Measurements from ENCODE around the gene OSBPL10. TPM values are rescaled to one million over a fixed set of nuclear protein-coding genes. Genes with fewer than 3 reads are reported as not detected.

The OSBPL10 gene
- total RNA-seq, 1 experiment from 2014 or later: 172 TPM

DNA sequence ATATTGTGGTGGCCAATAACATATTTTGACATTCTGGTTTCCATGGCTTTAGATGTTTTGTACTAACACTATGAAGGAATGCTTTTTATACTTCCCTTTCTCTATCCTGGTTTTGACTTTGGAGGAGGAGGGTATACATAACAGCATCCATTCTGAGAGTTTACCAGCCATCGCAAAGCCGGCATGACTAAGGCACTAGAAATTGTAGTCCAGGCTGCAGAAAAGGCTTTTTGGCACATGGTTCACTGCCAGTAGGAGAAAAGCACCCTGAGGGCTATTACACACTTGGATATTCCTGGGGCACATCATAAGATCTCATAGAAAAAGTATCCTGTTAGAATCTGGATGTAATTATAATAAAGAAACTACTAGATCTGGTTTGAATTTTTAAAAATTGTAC, 346.6 kb downstream of the OSBPL10 start:
- H3K36me3 Mint-ChIP-seq (ENCODE audit: insufficient read depth, unreplicated experiment): peaks cover 57% of the 10 kb centered on the region
- H3K4me1 Mint-ChIP-seq (ENCODE audit: insufficient read depth, unreplicated experiment): peaks cover 6% of the 10 kb centered on the region
- BruUV-seq (replicated peaks): no TSS peak
- no peaks in the 10 kb centered on the region for H3K9me3 Mint-ChIP-seq (ENCODE audit: unreplicated experiment)
- DNase-seq (ENCODE audit: unreplicated experiment): peak; percentile 54
- no peaks in the 10 kb centered on the region for H3K27me3 Mint-ChIP-seq (ENCODE audit: insufficient read depth, unreplicated experiment)
- TF ChIP-seq, protein P1, sequence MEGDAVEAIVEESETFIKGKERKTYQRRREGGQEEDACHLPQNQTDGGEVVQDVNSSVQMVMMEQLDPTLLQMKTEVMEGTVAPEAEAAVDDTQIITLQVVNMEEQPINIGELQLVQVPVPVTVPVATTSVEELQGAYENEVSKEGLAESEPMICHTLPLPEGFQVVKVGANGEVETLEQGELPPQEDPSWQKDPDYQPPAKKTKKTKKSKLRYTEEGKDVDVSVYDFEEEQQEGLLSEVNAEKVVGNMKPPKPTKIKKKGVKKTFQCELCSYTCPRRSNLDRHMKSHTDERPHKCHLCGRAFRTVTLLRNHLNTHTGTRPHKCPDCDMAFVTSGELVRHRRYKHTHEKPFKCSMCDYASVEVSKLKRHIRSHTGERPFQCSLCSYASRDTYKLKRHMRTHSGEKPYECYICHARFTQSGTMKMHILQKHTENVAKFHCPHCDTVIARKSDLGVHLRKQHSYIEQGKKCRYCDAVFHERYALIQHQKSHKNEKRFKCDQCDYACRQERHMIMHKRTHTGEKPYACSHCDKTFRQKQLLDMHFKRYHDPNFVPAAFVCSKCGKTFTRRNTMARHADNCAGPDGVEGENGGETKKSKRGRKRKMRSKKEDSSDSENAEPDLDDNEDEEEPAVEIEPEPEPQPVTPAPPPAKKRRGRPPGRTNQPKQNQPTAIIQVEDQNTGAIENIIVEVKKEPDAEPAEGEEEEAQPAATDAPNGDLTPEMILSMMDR (IDR thresholded peaks at IDR 0.05; ENCODE audit: unreplicated experiment): no peak
- CTCF ChIA-PET: interaction anchor here (0.6 kb wide), 1 partner anchor 277 kb away, joined by 3 read pairs; no protein-coding TSS in a partner anchor
- H3K4me3 Mint-ChIP-seq (ENCODE audit: unreplicated experiment): no peak overlapping the region
- no peak overlapping the region for H3K27ac Mint-ChIP-seq (ENCODE audit: low read depth, unreplicated experiment)
- intact Hi-C loops (cut with micrococcal nuclease): no loop called here
- POLR2A ChIA-PET: interaction anchor here (0.7 to 1.4 kb wide), 2 partner anchors 13 to 143 kb away, joined by 3 to 5 read pairs; no protein-coding TSS in a partner anchor

DNA sequence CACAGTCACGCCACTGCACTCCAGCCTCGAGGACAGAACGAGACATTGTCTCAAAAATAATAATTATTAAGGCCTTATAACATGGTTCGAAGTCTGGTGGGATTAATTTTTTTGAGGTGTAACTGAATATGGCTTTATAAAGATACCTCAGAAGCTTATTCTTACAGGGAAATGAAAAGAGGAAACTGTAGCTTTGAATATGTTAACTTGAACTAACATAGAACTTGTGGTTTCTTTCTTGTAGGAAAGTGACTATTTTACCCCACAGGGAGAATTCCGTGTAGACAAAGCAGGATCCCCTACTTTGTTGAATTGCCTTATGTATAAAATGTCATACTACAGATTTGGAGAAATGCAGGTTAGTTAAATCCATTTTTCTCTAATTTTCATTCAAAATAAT, 352.0 kb downstream of the OSBPL10 start:
- POLR2A ChIA-PET: interaction anchor here (0.8 kb wide), 1 partner anchor 31 kb away, joined by 3 read pairs; no protein-coding TSS in a partner anchor
- intact Hi-C loops (cut with micrococcal nuclease): no loop called here
- TF ChIP-seq, protein P1 (IDR thresholded peaks at IDR 0.05; ENCODE audit: unreplicated experiment): no peak
- CTCF ChIA-PET: no interaction called here
- Mint-ChIP-seq H3K27ac (ENCODE audit: low read depth, unreplicated experiment) (no peak overlapping the region), H3K9me3 (ENCODE audit: unreplicated experiment) (no peaks in the 10 kb centered on the region), H3K36me3 (ENCODE audit: insufficient read depth, unreplicated experiment) (peaks cover 83% of the 10 kb centered on the region), H3K4me3 (ENCODE audit: unreplicated experiment) (no peak overlapping the region), H3K27me3 (ENCODE audit: insufficient read depth, unreplicated experiment) (no peaks in the 10 kb centered on the region), H3K4me1 (ENCODE audit: insufficient read depth, unreplicated experiment) (peaks cover under 1% of the 10 kb centered on the region)
- no peak for DNase-seq (ENCODE audit: unreplicated experiment)
- no TSS peak for BruUV-seq (replicated peaks)

DNA sequence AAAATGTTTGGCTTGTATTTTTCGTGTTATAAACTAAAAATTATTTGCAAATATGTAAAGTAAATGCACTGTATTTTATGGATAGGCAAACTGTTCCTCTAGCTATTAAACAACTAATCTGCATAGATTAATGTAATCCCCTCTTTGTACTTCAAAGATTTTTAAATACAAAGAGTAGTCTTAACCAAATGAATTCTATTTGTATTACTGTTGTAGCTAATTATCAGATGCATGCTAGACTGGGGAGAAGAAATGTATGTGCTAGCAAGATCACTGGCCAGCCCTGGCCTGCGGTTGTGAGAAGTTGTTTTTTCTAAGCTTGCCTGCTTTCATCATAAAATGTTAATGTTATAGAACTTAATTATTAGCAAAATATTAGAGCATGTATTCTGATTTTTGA, 355.7 kb downstream of the OSBPL10 start:
- TF ChIP-seq, protein P1 (IDR thresholded peaks at IDR 0.05; ENCODE audit: unreplicated experiment): no peak
- Mint-ChIP-seq H3K9me3 (ENCODE audit: unreplicated experiment) (no peaks in the 10 kb centered on the region), H3K27ac (ENCODE audit: low read depth, unreplicated experiment) (no peak overlapping the region), H3K4me3 (ENCODE audit: unreplicated experiment) (no peak overlapping the region), H3K27me3 (ENCODE audit: insufficient read depth, unreplicated experiment) (no peaks in the 10 kb centered on the region), H3K4me1 (ENCODE audit: insufficient read depth, unreplicated experiment) (no peaks in the 10 kb centered on the region), H3K36me3 (ENCODE audit: insufficient read depth, unreplicated experiment) (peaks cover 73% of the 10 kb centered on the region)
- ChIA-PET CTCF (interaction anchor here (0.7 to 1.1 kb wide), 3 partner anchors 8 to 518 kb away, joined by 3 to 5 read pairs (median 3); no protein-coding TSS in a partner anchor), POLR2A (no interaction called here)
- no TSS peak for BruUV-seq (replicated peaks)
- DNase-seq (ENCODE audit: unreplicated experiment): no peak
- intact Hi-C loops (cut with micrococcal nuclease): no loop called here

DNA sequence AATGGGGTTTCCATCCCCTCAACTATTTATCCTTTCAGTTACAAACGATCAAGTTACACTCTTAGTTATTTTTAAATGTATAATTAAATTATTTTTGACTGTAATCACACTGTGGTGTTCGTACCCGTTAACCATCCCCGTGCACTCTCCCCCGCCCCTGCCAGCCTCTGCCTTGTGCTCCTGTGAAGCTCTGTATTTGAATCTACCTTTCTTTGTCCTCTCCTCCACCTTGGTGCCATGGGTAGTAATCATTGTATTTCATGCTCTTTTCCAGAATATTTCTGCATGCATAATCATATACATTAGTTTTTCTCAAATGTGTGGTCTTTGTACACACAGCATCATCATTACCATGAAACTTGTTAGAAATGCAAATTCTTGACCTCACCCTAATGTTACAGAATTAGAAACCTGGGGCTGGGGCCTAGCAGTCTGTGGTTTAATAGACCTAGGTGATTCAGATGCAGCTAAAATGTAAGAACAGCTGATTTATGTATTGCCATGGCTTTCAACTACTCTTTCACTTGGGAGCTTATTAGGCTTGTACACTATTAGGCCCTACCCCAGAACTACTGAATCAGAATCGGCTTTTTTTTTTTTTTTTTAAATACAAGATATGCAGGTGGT, 356.9 kb downstream of the OSBPL10 start:
- no TSS peak for BruUV-seq (replicated peaks)
- CTCF ChIA-PET: interaction anchor here (1.1 kb wide), 1 partner anchor 9 kb away, joined by 3 read pairs; no protein-coding TSS in a partner anchor

More for the DNA sequence above, 356.9 kb downstream of the OSBPL10 start:
- POLR2A ChIA-PET: no interaction called here
- peak overlapping the region; percentile 28 for H3K27ac Mint-ChIP-seq (ENCODE audit: low read depth, unreplicated experiment)
- no peak for DNase-seq (ENCODE audit: unreplicated experiment)
- no peak overlapping the region for H3K4me3 Mint-ChIP-seq (ENCODE audit: unreplicated experiment)
- no peaks in the 10 kb centered on the region for H3K4me1 Mint-ChIP-seq (ENCODE audit: insufficient read depth, unreplicated experiment)
- TF ChIP-seq, protein P1 (IDR thresholded peaks at IDR 0.05; ENCODE audit: unreplicated experiment): no peak
- intact Hi-C loops (cut with micrococcal nuclease): no loop called here
- no peaks in the 10 kb centered on the region for H3K27me3 Mint-ChIP-seq (ENCODE audit: insufficient read depth, unreplicated experiment)
- no peaks in the 10 kb centered on the region for H3K9me3 Mint-ChIP-seq (ENCODE audit: unreplicated experiment)
- H3K36me3 Mint-ChIP-seq (ENCODE audit: insufficient read depth, unreplicated experiment): peaks cover 76% of the 10 kb centered on the region

Data from MCF 10A (cell line).